Measurements from ENCODE around the gene PTPRD.

PTPRD gene

DNA sequence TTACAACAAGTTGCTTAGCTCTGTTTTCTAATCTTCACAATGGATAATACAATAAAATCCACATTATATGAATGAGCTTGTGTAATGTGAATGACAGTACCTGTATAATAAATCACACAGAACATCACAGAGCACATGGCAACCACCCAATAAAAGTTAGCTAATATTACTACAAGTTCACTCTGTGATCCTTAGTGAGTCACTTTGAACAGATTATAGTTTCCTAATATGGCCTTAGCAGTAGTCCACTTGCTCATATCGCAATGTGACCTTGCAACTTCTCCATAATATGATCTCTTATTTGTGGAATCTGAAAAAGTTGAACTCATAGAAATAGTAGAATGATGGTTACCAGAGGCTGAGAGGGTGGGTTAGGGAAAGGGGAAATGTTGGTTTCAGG is 361.3 kb downstream of the PTPRD start:
- ChIA-PET POLR2A (no interaction called here), CTCF (no interaction called here)
- H3K9me3 ChIP-seq (ENCODE audit: control insufficient read depth, insufficient read depth, low read depth, low read length), result no peaks in the 10 kb centered on the region
- TF ChIP-seq ZNF214 (tag by site-specific recombination; IDR thresholded peaks at IDR 0.05; ENCODE audit: borderline replicate concordance), result no peak
- TF ChIP-seq, protein P1, sequence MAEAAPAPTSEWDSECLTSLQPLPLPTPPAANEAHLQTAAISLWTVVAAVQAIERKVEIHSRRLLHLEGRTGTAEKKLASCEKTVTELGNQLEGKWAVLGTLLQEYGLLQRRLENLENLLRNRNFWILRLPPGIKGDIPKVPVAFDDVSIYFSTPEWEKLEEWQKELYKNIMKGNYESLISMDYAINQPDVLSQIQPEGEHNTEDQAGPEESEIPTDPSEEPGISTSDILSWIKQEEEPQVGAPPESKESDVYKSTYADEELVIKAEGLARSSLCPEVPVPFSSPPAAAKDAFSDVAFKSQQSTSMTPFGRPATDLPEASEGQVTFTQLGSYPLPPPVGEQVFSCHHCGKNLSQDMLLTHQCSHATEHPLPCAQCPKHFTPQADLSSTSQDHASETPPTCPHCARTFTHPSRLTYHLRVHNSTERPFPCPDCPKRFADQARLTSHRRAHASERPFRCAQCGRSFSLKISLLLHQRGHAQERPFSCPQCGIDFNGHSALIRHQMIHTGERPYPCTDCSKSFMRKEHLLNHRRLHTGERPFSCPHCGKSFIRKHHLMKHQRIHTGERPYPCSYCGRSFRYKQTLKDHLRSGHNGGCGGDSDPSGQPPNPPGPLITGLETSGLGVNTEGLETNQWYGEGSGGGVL (tag by site-specific recombination; IDR thresholded peaks at IDR 0.05), result no peak
- TF ChIP-seq ZNF510 (tag by site-specific recombination; IDR thresholded peaks at IDR 0.05; ENCODE audit: insufficient replicate concordance), result no peak
- TF ChIP-seq ZNF830 (tag by site-specific recombination; IDR thresholded peaks at IDR 0.05; ENCODE audit: low read depth), result no peak
- no peak for TF ChIP-seq BCL6B (tag by site-specific recombination; IDR thresholded peaks at IDR 0.05)
- TF ChIP-seq ZNF274 (IDR thresholded peaks at IDR 0.05; ENCODE audit: low read length), result no peak
- TF ChIP-seq ZNF274 (tag by site-specific recombination; IDR thresholded peaks at IDR 0.05; ENCODE audit: borderline replicate concordance), result no peak
- no peak for TF ChIP-seq KLF16 (tag by site-specific recombination; IDR thresholded peaks at IDR 0.05)
- no peak for TF ChIP-seq ZNF704 (tag by site-specific recombination; IDR thresholded peaks at IDR 0.05)
- TF ChIP-seq YY1 (tag by site-specific recombination; IDR thresholded peaks at IDR 0.05), result no peak
- TF ChIP-seq MZF1 (tag by site-specific recombination; IDR thresholded peaks at IDR 0.05; ENCODE audit: borderline replicate concordance), result no peak
- TF ChIP-seq ZNF521 (tag by site-specific recombination; IDR thresholded peaks at IDR 0.05), result no peak
- no peak for TF ChIP-seq ZNF416 (tag by site-specific recombination; IDR thresholded peaks at IDR 0.05)
- no peak for TF ChIP-seq ZNF2 (tag by site-specific recombination; IDR thresholded peaks at IDR 0.05)
- no peak for TF ChIP-seq ZNF426 (tag by site-specific recombination; IDR thresholded peaks at IDR 0.05)
- TF ChIP-seq IKZF3 (tag by site-specific recombination; IDR thresholded peaks at IDR 0.05), result no peak
- no peak for TF ChIP-seq ZNF221 (tag by site-specific recombination; IDR thresholded peaks at IDR 0.05; ENCODE audit: borderline replicate concordance)
- TF ChIP-seq, protein P2, sequence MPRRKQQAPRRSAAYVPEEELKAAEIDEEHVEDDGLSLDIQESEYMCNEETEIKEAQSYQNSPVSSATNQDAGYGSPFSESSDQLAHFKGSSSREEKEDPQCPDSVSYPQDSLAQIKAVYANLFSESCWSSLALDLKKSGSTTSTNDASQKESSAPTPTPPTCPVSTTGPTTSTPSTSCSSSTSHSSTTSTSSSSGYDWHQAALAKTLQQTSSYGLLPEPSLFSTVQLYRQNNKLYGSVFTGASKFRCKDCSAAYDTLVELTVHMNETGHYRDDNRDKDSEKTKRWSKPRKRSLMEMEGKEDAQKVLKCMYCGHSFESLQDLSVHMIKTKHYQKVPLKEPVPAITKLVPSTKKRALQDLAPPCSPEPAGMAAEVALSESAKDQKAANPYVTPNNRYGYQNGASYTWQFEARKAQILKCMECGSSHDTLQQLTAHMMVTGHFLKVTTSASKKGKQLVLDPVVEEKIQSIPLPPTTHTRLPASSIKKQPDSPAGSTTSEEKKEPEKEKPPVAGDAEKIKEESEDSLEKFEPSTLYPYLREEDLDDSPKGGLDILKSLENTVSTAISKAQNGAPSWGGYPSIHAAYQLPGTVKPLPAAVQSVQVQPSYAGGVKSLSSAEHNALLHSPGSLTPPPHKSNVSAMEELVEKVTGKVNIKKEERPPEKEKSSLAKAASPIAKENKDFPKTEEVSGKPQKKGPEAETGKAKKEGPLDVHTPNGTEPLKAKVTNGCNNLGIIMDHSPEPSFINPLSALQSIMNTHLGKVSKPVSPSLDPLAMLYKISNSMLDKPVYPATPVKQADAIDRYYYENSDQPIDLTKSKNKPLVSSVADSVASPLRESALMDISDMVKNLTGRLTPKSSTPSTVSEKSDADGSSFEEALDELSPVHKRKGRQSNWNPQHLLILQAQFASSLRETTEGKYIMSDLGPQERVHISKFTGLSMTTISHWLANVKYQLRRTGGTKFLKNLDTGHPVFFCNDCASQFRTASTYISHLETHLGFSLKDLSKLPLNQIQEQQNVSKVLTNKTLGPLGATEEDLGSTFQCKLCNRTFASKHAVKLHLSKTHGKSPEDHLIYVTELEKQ (tag by site-specific recombination; IDR thresholded peaks at IDR 0.05; ENCODE audit: borderline replicate concordance), result no peak
- no peak for TF ChIP-seq ZNF548 (tag by site-specific recombination; IDR thresholded peaks at IDR 0.05)
- no peak for TF ChIP-seq ZNF558 (tag by site-specific recombination; IDR thresholded peaks at IDR 0.05)
- no peak for TF ChIP-seq ZNF555 (tag by site-specific recombination; conservative IDR thresholded peaks at IDR 0.05)
- H3K27ac ChIP-seq (ENCODE audit: extremely low read depth, low read depth, low read length), result no peak overlapping the region
- no peaks in the 10 kb centered on the region for H3K36me3 ChIP-seq (ENCODE audit: control insufficient read depth in 2 of 2, insufficient read depth in 1 of 2, low read length in 2 of 2)
- no peak overlapping the region for H3K4me3 ChIP-seq (ENCODE audit: low read depth, low read length)
- H3K4me1 ChIP-seq (ENCODE audit: control insufficient read depth, insufficient read depth, low read length), result no peaks in the 10 kb centered on the region
